ENCODE measurements around the gene MEIOSIN. TPM values are rescaled to one million over a fixed set of nuclear protein-coding genes. Genes with fewer than 3 reads are reported as not detected.

MEIOSIN gene
- total and polyA plus RNA-seq, 9 of the 15 experiments (the other 6 are each of a cell fraction or from before 2014, with no cell fraction given) = 0.06 to 2.0 (median 0.76) TPM

- TF ChIP-seq SIX5 (IDR thresholded peaks at IDR 0.05; ENCODE audit: borderline replicate concordance in 1 of 2, insufficient read depth in 1 of 2, low read depth in 1 of 2, low read length in 2 of 2) = no peak
- no peak for TF ChIP-seq PHTF2 (CRISPR knock-in tag; IDR thresholded peaks at IDR 0.05)
- no peak for TF ChIP-seq CEBPG (CRISPR knock-in tag; IDR thresholded peaks at IDR 0.05)
- TF ChIP-seq CEBPG (tag; conservative IDR thresholded peaks at IDR 0.05 in 1 of 2, IDR thresholded peaks at IDR 0.05 in 1 of 2) = no peak
- no peak for TF ChIP-seq NELFE (IDR thresholded peaks at IDR 0.05; ENCODE audit: insufficient read depth, insufficient read length)
- no peak for TF ChIP-seq SMAD4 (CRISPR knock-in tag; conservative IDR thresholded peaks at IDR 0.05)
- 0 out of 2 replicates have a peak, but pooled peaks have one; percentile 67 for TF ChIP-seq THRB (CRISPR knock-in tag; conservative IDR thresholded peaks at IDR 0.05)
- no peak; the same call in 1 of the 2 replicates for TF ChIP-seq ZNF644 (tag; IDR thresholded peaks at IDR 0.05; ENCODE audit: low read depth)
- TF ChIP-seq PKNOX1 (IDR thresholded peaks at IDR 0.05) = no peak; the same call in 1 of the 2 replicates
- TF ChIP-seq SNIP1 (IDR thresholded peaks at IDR 0.05; ENCODE audit: low read depth) = peak; percentile 5; the same call in 1 of the 2 replicates
- peak; percentile 47; the same call in 1 of the 2 replicates for TF ChIP-seq NKRF (IDR thresholded peaks at IDR 0.05; ENCODE audit: borderline replicate concordance)
- TF ChIP-seq PATZ1 (CRISPR knock-in tag; IDR thresholded peaks at IDR 0.05; ENCODE audit: borderline replicate concordance) = 0 out of 2 replicates have a peak, but pooled peaks have one; percentile 55
- no peak for TF ChIP-seq SLC30A9 (CRISPR knock-in tag; IDR thresholded peaks at IDR 0.05)
- TF ChIP-seq ATF1 (CRISPR knock-in tag; IDR thresholded peaks at IDR 0.05) = no peak
- TF ChIP-seq ATF1 (tag; IDR thresholded peaks at IDR 0.05) = no peak
- TF ChIP-seq HSF4 (CRISPR knock-in tag; IDR thresholded peaks at IDR 0.05; ENCODE audit: borderline replicate concordance) = no peak
- TF ChIP-seq ZSCAN32 (CRISPR knock-in tag; IDR thresholded peaks at IDR 0.05) = no peak
- TF ChIP-seq MLLT1 (IDR thresholded peaks at IDR 0.05) = peak; percentile 70 to 78
Observed at GRCh38 chr19:45716359-45717130, 16.7 kb upstream of the MEIOSIN start (continued).
